ENCODE results near the gene ABL2. TPM values are rescaled to one million over a fixed set of nuclear protein-coding genes. Genes with fewer than 3 reads are reported as not detected.

The ABL2 gene
- total and polyA plus RNA-seq, 9 of the 15 experiments (the other 6 are each of a cell fraction or from before 2014, with no cell fraction given), result 1.4 to 15.0 (median 8.6) TPM

- FAIRE-seq, result no peak
- no peaks in the 10 kb centered on the region for H3K9me3 ChIP-seq (replicated peaks; ENCODE audit: control insufficient read depth, insufficient read depth, low read depth, low read length)
- H3K79me2 ChIP-seq (ENCODE audit: control insufficient read depth, insufficient read depth, low read length), result no peaks in the 10 kb centered on the region
- H3K4me3 ChIP-seq, result no peak overlapping the region
- 83% methylated on average over 4 of the region's 4 CpGs for WGBS (ENCODE audit: insufficient coverage, low coverage, missing lambda C conversion rate)
- DNase-seq (ENCODE audit: extremely low read depth in 1 of 4, low spot score in 3 of 4), result no peak
- ChIA-PET CTCF (ENCODE audit: low intra/inter-chr PET ratio) (no interaction called here), POLR2A (interaction anchor here (0.6 kb wide), 1 partner anchor 796 kb away, joined by 3 read pairs; no protein-coding TSS in a partner anchor)
- no peak for ATAC-seq
- peaks cover 34% of the 10 kb centered on the region for H3K36me3 ChIP-seq (ENCODE audit: control insufficient read depth, insufficient read depth, low read length)
- H3K4me2 ChIP-seq (ENCODE audit: insufficient read depth, low read length), result no peak overlapping the region
- no peaks in the 10 kb centered on the region for H3K4me1 ChIP-seq (replicated peaks in 1 of 2; ENCODE audit: control insufficient read depth in 2 of 2, insufficient read depth in 2 of 2, low read length in 2 of 2)
- no peaks in the 10 kb centered on the region for H4K20me1 ChIP-seq (replicated peaks; ENCODE audit: control insufficient read depth, insufficient read depth, low read length)
- BruUV-seq (replicated peaks), result no TSS peak
- H3K9ac ChIP-seq (ENCODE audit: insufficient read depth in 1 of 2, low read depth in 2 of 2, low read length in 2 of 2), result no peak overlapping the region
- H3K9me1 ChIP-seq (ENCODE audit: control insufficient read depth, insufficient read depth, low read length), result no peaks in the 10 kb centered on the region
- intact Hi-C loops (cut with micrococcal nuclease), result loop anchor here (5.0 kb wide), 1 partner anchor 92 kb away; no protein-coding TSS in a partner anchor
- H3K27me3 ChIP-seq (ENCODE audit: control insufficient read depth in 2 of 2, insufficient read depth in 2 of 2, low read length in 2 of 2), result no peaks in the 10 kb centered on the region
- no peak overlapping the region for H2AFZ ChIP-seq (ENCODE audit: low read depth, low read length)
- H3K27ac ChIP-seq (ENCODE audit: extremely low read depth, low read depth, low read length), result no peak overlapping the region
- no peak for TF ChIP-seq KLF1 (tag; IDR thresholded peaks at IDR 0.05)
- TF ChIP-seq ZNF282 (CRISPR knock-in tag; IDR thresholded peaks at IDR 0.05), result no peak
- TF ChIP-seq FOXO4 (CRISPR knock-in tag; IDR thresholded peaks at IDR 0.05), result no peak
- TF ChIP-seq CHD7 (IDR thresholded peaks at IDR 0.05; ENCODE audit: low read depth, low read length), result no peak
- in situ Hi-C loops (cut with MboI), result no loop called here
These were observed 129.6 kb downstream of the ABL2 start for GRCh38 chr1:179099891-179100290.
